ENCODE results near the gene TMEM236.
A peak's percentile ranks its signal among the peaks of the same experiment; 100 is the strongest.

- no peak for TF ChIP-seq EZH2 (IDR thresholded peaks at IDR 0.05; ENCODE audit: borderline replicate concordance, low read depth, low read length, severe bottlenecking)
- TF ChIP-seq POLR2A (IDR thresholded peaks at IDR 0.05; ENCODE audit: low read depth, low read length), result no peak
- no peak for TF ChIP-seq CTCF (IDR thresholded peaks at IDR 0.05; ENCODE audit: extremely low read depth in 1 of 2, insufficient read depth in 1 of 2, low read depth in 1 of 2, low read length in 2 of 2)
- TF ChIP-seq POLR2AphosphoS5 (IDR thresholded peaks at IDR 0.05; ENCODE audit: insufficient read depth, low read depth, low read length), result no peak
- no peak for TF ChIP-seq MYC (IDR thresholded peaks at IDR 0.05; ENCODE audit: low read depth, low read length)
- peak; percentile 80 for TF ChIP-seq FOS (IDR thresholded peaks at IDR 0.05; ENCODE audit: borderline replicate concordance, insufficient read depth, low read length)
- TF ChIP-seq JUN (IDR thresholded peaks at IDR 0.05; ENCODE audit: borderline replicate concordance, insufficient read depth, insufficient read length, low read depth), result peak; percentile 48
These were observed 35.3 kb downstream of the TMEM236 start for GRCh38 chr10:17787087-17787961.
